GM12878 (cell line): ENCODE data around the gene NUFIP1. TPM values are rescaled to one million over a fixed set of nuclear protein-coding genes. Genes with fewer than 3 reads are reported as not detected.

ENCODE experiments used
- ATAC-seq: fragments of 200-7000 bp; cut with Tn5 transposase; 3 replicates; pipeline ENCODE4 v1.9.1; 2020; ENCODE audit warnings: mild to moderate bottlenecking, moderate library complexity
- BruUV-seq: library from RNA; stranded (reverse); fragments of 400-500 nt; replicated peaks from 2 replicates; lab custom pipeline; 2021; lab: Mats Ljungman, UMichigan
- CTCF ChIA-PET: fragments of 300-600 bp; sonication (Branson Sonifier 250); formaldehyde crosslinking; extraction: SDS; loops from one replicate; lab custom pipeline; 2021; ENCODE audit warnings: inconsistent platforms; lab: Yijun Ruan, JAX
- POLR2A ChIA-PET: fragments of 350-600 bp; formaldehyde crosslinking; extraction: SDS; loops from one replicate; lab custom pipeline; 2021; ENCODE audit warnings: inconsistent platforms; lab: Charles Lee
- RAD21 ChIA-PET: fragments of 300-600 bp; sonication (Branson Sonifier 250); formaldehyde crosslinking; loops from one replicate; lab custom pipeline; 2023; ENCODE audit warnings: antibody characterized with exemption; ENCODE audit not compliant: unreplicated experiment; lab: Charles Lee
- SMC1A ChIA-PET: fragments of 300-600 bp; sonication (Branson Sonifier 250); formaldehyde crosslinking; loops from one replicate; lab custom pipeline; 2023; ENCODE audit not compliant: unreplicated experiment, uncharacterized antibody; lab: Charles Lee
- DNase-seq: peaks from one replicate; pipeline ENCODE4 v3.0.0-alpha.2; 2011; ENCODE audit warnings: low read depth, low spot score
- FAIRE-seq: peaks from 3 replicates; lab custom pipeline; 2011; peaks lifted over from hg19 to GRCh38; lab: Jason Lieb, UNC
- H2AFZ ChIP-seq: 2 replicates; pipeline ENCODE4 v1.6.0; 2011; ENCODE audit warnings: low read depth, low read length, control low read depth; ENCODE audit not compliant: control insufficient read depth
- H3K27ac ChIP-seq: 2 replicates; pipeline ENCODE4 v1.5.1; 2011; ENCODE audit warnings: control low read depth; ENCODE audit not compliant: control insufficient read depth, insufficient read depth
- H3K27me3 ChIP-seq, 2 experiments: replicated peaks in 1 of 2; 2 replicates each; pipeline versions ENCODE4 v1.6.0 to v1.6.1; 2011; ENCODE audit warnings: low read length in 1 of 2; ENCODE audit not compliant: control insufficient read depth in 2 of 2, insufficient read depth in 2 of 2
- H3K36me3 ChIP-seq, 2 experiments: 2 replicates each; pipeline ENCODE4 v1.5.1; 2011; ENCODE audit warnings: low read length in 1 of 2; ENCODE audit not compliant: control insufficient read depth in 2 of 2, insufficient read depth in 2 of 2
- H3K4me1 ChIP-seq: 2 replicates; pipeline ENCODE4 v1.6.1; 2011; ENCODE audit warnings: mild to moderate bottlenecking, low read length, moderate library complexity, mixed read lengths; ENCODE audit not compliant: control insufficient read depth, insufficient read depth
- H3K4me2 ChIP-seq: 2 replicates; pipeline ENCODE4 v1.6.0; 2011; ENCODE audit warnings: control low read depth; ENCODE audit not compliant: control insufficient read depth, insufficient read depth
- H3K4me3 ChIP-seq: fragments of 200-600 bp; sonication (generic); 2 replicates; pipeline ENCODE4 v1.5.1; 2016
- H3K79me2 ChIP-seq: 2 replicates; pipeline ENCODE4 v1.6.0; 2011; ENCODE audit warnings: low read length; ENCODE audit not compliant: control insufficient read depth, insufficient read depth
- H3K9ac ChIP-seq: 2 replicates; pipeline ENCODE4 v1.8.0; 2011; ENCODE audit warnings: low read length, control low read depth, mixed read lengths; ENCODE audit not compliant: control insufficient read depth, insufficient read depth
- H3K9me3 ChIP-seq: replicated peaks from 3 replicates; pipeline ENCODE4 v1.5.1; 2011; ENCODE audit warnings: mild to moderate bottlenecking, low read length; ENCODE audit not compliant: control insufficient read depth, insufficient read depth
- H4K20me1 ChIP-seq: 2 replicates; pipeline ENCODE4 v1.6.0; 2011; ENCODE audit not compliant: control insufficient read depth, insufficient read depth
- HDAC6 ChIP-seq: fragments of 200-600 bp; sonication (generic); IDR thresholded peaks from one replicate; pipeline ENCODE4 v1.8.0; 2017; ENCODE audit warnings: antibody characterized with exemption; ENCODE audit not compliant: unreplicated experiment
- RCOR1 ChIP-seq: conservative IDR thresholded peaks from 2 replicates; pipeline ENCODE4 v1.6.1; 2012; ENCODE audit warnings: low read depth, low read length, improper control_type of control experiment
- ZBTB4 ChIP-seq: fragments of 450-650 bp; formaldehyde crosslinking; IDR thresholded peaks from 2 replicates; pipeline ENCODE4 v1.4.0; 2022; ENCODE audit warnings: mild to moderate bottlenecking, moderate library complexity
- ZNF274 ChIP-seq: IDR thresholded peaks from one replicate; pipeline ENCODE4 v1.8.0; 2011; ENCODE audit not compliant: insufficient read length, insufficient read depth
- WGBS: methylation state at CpG from one replicate; pipeline ENCODE4 v1.1.6; 2016; ENCODE audit warnings: low lambda C conversion rate; ENCODE audit not compliant: insufficient replicate concordance, insufficient coverage; ENCODE audit errors: missing lambda C conversion rate; 5-methylcytosine and 5-hydroxymethylcytosine counted together
- in situ Hi-C: fragments of 300-500 bp; cut with MboI; formaldehyde crosslinking; loops from 9 replicates; pipeline ENCODE4 v1.14.3; 2018; ENCODE audit warnings: mixed read lengths
- intact Hi-C: fragments of 100-400 bp; cut with micrococcal nuclease; formaldehyde crosslinking; loops from one replicate; pipeline ENCODE4 v1.14.2; 2022; ENCODE audit not compliant: unreplicated experiment
- polyA plus RNA-seq, 11 experiments: library from polyadenylated mRNA; depleted of rRNA in 4 of 11; unstranded in 6 of 11; stranded (reverse) in 5 of 11; fragments of >200 nt; fragmentation: Nextera tagmentation in 4 of 11; fragmentation: Illumina TruSeq in 1 of 11; extraction: Ambion mirVana in 4 of 11; extraction: Trizol in 1 of 11; gene quantifications; 1 replicate in 1 of 11; 2 replicates in 10 of 11; pipeline versions ENCODE4 v1.2.1 to v1.2.3, GENCODE V29; 2011 to 2016; ENCODE audit warnings: inconsistent platforms in 2 of 11, missing spikeins in 2 of 11, low read depth in 1 of 11
- total RNA-seq, 4 experiments: library from RNA; depleted of rRNA in 3 of 4; stranded (reverse); fragments of >200 nt in 3 of 4; fragmentation: Illumina TruSeq in 1 of 4; extraction: Trizol in 1 of 4; gene quantifications; 2 replicates each; pipeline versions ENCODE4 v1.2.1 to v1.2.3, GENCODE V29; 2013 to 2021

The NUFIP1 gene
- total and polyA plus RNA-seq, 10 of the 15 experiments (the other 5 are each of a cell fraction or from before 2014, with no cell fraction given) = 2.5 to 11.2 (median 7.0) TPM

- H3K27ac ChIP-seq = no peak overlapping the region
- H2AFZ ChIP-seq = peak overlapping the region; percentile 100
- intact Hi-C loops (loop anchor here (2.0 to 10.0 kb wide), 3 partner anchors 50 to 396 kb away; partner anchors contain the start of gene TSC22D1), in situ Hi-C loops (no loop called here)
- peaks cover 3% of the 10 kb centered on the region; the same call in 1 of the 2 replicates for H3K4me1 ChIP-seq
- peak overlapping the region; percentile 84; the same call in 1 of the 2 replicates for H3K4me3 ChIP-seq
- ChIA-PET RAD21 (interaction anchor here (0.8 kb wide), 1 partner anchor 50 kb away, joined by 3 read pairs; no protein-coding TSS in a partner anchor), CTCF (interaction anchor here (0.7 to 1.7 kb wide), 10 partner anchors 15 to 498 kb away, joined by 3 to 13 read pairs (median 4); partner anchors contain the start of gene SLC25A30), POLR2A (no interaction called here), SMC1A (interaction anchor here (0.6 to 1.7 kb wide), 7 partner anchors 9 to 440 kb away, joined by 3 to 6 read pairs (median 3); no protein-coding TSS in a partner anchor)
- TF ChIP-seq ZNF274 = no peak
- no peak for TF ChIP-seq HDAC6
- TF ChIP-seq RCOR1 = no peak
- no peak for TF ChIP-seq ZBTB4 (CRISPR knock-in tag)
- H4K20me1 ChIP-seq = no peaks in the 10 kb centered on the region
- no TSS peak for BruUV-seq
- no peaks in the 10 kb centered on the region for H3K27me3 ChIP-seq
- no peaks in the 10 kb centered on the region for H3K79me2 ChIP-seq
- H3K9ac ChIP-seq = peak overlapping the region; percentile 67; the same call in 1 of the 2 replicates
- no peak for ATAC-seq
- no peak for FAIRE-seq
- no peaks in the 10 kb centered on the region for H3K36me3 ChIP-seq
- no peak for DNase-seq
- 97% methylated on average over 18 of the region's 18 CpGs for WGBS
- H3K4me2 ChIP-seq = peak overlapping the region; percentile 79
- H3K9me3 ChIP-seq = no peaks in the 10 kb centered on the region
Observed at GRCh38 chr13:44919104-44919804, 70.0 kb downstream of the NUFIP1 start.
